NCI-H146 (cell line): ENCODE results near the gene AKAP12.
A peak's percentile ranks its signal among the peaks of the same experiment; 100 is the strongest.

Experiments
- DNase-seq: peaks from one replicate; lab custom pipeline; 2025; lab: John Stamatoyannopoulos, UW

Gene AKAP12

DNA sequence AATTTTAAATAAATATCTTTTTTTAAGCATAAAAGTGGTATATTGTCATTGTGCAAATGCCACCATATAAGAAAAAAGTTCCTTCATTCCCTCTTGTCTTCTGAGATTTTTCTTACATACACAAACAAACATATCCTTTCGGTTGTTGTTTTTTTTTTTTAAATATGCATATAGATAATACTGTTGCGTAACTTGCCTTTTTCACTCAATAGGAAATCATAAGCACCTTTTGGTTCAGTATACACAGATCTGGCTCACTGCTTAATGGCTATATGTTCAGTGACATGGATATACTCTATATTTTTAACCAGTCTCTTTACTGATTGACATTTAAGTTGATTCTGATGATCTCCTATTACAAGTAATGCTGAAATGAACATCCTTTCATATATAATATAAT, 40.1 kb downstream of the AKAP12 start:
- DNase-seq = no peak

DNA sequence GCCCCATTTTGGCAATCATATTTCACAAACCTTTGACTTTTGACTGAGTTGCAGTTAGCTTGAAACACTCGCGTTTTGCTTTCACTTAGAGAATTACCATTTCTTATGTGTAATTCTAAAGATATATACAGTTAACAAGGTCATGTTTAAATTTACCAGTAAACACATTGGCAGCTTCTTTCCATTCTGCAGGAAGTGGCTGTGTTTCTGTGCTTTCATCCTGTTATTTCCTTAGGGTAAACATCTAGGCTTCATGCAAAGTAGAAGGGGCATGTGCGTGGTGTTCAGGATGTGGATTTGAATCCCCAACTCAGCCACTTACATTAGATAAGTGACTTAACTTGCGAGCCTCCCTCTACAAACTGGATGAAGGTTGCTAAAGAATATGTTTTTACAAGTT, 41.1 kb downstream of the AKAP12 start:
- no peak for DNase-seq

DNA sequence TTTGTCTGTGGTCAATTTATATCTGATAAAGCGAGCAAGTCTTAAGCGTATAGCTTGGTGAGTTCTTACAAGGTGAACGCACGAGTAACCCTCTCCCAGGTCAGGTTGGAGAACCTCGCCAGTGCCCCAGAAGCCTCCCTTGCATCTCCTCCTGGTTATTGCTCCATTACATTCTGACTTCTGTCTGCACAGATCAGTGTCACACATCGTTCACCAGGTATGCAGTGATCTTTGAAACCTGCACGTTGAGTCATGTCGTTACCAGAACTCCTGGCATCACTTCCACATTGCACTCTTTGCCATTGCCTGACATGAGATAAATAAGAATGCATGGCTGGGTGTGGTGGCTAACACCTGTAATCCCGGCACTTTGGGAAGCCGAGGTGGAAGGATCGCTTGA, 44.2 kb downstream of the AKAP12 start:
- DNase-seq = no peak

DNA sequence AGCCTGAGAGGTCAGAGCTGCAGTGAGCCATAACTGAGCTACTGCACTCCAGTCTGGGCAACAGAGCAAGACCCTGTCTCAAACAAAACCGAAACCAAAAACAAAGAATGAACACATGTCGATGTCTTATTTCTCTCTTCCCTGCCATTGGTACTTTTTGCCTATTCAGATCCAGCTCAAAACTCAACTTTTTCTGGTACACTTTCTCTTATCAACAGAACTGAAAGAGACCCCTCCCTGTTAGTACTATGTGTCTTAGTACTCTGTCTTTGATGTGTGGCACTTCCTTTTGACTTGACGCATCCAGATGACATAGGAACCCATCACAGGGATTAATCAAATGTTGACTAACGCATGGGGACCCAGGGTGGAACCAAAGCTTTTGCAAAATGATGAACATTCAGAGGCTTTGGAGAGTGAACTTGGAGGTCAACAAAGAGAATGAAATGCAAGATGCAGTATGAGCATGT, 44.8 kb downstream of the AKAP12 start:
- no peak for DNase-seq

DNA sequence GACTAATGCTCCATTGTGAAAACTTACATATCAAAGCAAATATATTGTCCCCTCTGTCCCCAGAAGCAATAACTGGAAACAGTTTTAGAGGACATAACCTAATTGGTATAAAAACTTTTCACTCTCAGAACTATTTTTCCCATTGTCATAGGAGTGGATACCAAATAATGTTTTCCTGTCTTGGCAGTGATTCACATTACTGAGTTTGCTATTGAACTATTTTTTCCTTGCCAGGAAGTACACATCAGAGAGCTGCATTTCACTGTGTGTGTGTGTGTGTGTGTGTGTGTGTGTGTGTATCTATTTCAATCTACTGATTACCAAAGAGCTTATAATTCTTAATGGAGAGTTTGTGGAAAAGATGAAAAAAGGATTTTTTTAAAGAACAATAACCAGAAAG, 45.4 kb downstream of the AKAP12 start:
- DNase-seq = no peak

DNA sequence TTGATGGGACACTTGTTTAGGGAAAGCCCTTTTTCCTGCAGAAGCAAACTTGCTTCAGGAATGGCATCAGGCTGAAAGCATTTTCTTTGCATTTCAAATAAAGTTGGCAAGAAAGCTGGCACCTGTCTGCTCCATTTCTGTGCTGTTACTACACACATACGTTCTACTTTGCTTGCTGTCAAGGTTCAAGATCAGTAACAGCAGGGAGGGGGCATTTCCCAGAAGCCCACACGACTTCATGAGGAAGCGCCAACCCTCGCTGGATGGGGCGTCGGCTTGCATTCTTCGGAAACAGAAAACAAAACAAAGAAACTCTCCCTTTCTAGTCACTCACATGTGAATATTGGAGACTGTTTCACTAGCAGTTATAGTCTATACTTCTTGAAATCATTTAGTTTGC, 46.4 kb downstream of the AKAP12 start:
- DNase-seq = no peak

DNA sequence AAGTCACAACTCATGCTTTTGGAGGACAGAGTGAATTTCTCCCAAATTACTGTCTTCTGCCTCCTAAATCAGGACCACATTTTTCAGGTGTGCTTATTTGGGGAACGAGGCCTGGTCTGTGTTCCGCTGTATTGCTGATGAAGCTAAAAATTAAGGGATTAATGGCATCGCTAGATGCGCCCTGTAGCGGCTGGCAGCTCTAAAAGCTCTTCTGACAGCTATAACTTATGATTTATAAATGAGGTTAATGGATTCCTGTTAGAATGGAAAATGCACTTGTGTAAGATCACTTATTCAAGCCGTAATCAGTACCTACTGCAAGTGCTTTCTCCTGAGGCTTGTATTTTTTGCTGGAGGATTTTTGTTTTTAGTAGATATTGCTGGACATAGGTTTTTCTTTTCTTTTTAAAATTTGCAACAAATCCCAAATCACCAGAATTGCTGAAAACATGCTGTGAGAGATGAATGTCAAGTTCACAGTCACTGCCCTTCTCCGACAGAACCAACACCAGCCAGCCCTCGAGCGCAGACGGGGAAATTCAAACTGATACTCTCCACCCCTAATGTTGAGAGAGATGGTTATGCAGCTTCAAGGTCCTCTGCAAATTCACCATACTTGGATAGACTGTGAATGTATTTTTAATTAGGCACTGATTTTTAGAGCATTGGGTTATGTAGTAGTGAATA, 49.1 kb downstream of the AKAP12 start:
- DNase-seq = no peak

DNA sequence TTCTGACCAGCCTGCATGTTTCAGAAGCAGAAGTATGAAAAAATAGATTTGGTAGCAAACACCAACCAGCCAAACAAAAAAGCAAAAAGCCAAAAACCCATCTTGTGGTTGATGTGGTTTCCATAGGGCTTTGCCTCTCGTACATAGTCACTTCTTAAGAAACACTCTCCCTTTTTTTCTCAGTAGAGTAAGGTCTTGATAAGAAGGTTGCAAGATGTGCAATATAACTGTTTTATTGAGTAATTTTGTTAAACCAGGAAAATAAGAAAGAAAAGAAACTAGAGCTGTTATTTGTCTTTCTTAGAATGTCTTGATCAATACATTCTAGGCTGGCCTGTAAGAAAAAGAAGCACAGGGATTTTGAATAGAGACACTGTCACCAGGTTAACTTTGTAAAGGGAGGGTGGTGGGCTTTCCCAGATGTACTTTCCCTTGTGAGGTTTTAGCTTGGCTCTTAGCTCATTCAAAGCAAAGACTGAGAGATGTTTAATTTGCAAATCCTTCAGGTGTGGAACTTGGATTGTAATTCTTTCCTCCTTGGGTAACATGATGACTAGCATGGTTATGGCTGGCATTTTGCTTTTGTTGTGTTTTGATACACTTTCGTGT, 49.7 kb downstream of the AKAP12 start:
- DNase-seq = no peak

DNA sequence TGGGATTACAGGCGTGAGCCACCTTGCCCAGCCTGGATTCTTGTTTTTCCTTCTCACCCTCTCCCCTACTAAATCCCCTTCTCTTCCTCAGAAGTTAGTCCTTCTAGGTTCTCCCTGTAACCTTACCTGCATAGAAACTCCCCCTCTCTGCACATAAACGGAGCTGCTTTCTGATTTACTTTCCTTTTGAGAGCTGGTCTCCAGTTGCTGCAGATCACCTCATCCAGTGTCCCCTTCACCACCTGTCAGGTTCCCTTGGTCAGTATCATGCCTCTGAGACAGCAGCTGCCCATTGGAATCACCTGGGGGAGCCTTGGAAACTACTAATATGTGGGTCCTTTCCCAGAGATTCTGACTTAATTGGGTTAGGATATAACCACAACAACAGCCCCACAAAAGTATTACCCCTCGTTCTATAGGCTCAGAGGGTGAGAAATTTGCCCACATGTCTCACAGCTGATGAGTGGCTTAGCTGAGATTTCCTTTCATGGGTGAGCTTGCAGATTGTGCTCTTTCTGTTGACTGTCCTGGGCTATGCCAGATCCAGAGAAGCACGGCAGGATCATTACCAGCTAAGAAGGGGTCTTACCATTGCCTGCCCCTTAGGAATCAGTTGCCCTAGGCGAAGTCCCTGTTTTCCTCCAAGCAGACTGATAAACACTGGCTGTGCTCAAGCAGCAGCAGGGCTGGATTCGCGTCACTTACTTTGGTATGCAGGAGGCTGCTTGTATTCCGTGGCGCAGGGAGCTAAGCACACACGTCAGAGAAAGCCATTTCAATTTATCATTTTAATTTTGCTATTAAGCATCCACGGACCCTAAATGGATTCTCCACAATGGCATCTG, 51.3 kb downstream of the AKAP12 start:
- no peak for DNase-seq

DNA sequence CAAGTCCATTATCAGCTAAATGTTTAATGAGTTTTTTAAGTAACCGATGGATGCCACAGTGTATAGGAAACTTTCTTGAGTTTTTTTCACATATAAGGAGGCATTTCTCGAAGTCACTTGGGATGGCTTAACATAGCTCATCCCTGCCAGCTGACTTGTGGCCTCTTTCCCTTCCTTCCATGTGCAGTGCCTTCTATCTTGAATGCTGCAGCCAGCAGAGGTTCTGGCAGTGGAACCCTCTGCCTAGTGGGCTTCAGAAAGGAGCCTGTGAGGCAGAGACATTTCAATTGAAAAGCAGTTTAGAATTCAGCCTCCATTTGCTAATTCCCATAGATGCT, 51.9 kb downstream of the AKAP12 start:
- DNase-seq = no peak

DNA sequence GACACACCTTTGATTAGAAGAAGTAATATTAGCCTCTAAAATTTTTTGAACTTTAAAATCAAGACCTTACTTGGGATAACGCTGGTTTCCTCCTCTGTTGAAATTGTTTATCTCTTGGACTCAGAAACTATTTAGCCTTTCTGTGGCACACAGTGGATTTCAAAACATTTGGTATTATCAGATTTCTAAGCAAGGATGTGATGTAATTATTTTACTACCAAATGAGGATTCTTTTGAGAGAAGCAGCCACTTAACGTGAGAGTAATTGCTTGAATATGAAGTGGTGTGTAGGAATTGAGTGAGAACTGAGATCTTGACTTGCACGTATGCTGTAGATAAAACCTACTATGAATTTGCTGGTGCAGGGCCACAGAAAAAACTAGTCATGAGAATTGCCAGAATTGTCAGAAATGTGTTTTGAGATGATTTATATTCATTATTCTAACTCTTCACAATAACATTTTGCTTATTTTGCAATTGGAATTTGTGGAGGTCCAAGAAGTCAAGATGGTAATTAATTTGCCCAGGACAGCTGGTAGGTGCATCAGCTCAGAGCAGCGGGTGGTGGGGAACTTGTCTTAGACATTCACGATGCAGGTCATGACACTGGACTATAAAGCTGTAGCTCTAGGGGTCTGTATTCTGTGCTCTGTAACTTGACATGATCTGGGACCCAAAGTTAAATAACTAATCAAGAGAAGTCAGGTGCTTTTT, 53.4 kb downstream of the AKAP12 start:
- no peak for DNase-seq

DNA sequence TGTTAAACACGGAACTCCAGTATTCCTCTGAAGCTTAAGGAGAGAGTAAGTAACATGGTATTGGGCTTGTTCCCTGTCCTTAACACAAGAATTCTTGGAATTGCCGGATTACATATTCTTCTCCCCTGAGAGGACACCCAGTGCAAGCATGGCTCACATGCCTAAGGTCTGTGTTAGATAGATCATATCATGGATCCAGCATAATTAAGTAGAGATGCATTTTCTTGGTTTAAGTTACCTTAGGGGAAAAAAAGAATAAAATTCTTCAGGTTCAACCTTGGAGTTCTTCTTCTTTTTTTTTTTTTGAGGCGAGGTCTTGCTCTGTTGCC, 53.9 kb downstream of the AKAP12 start:
- no peak for DNase-seq

DNA sequence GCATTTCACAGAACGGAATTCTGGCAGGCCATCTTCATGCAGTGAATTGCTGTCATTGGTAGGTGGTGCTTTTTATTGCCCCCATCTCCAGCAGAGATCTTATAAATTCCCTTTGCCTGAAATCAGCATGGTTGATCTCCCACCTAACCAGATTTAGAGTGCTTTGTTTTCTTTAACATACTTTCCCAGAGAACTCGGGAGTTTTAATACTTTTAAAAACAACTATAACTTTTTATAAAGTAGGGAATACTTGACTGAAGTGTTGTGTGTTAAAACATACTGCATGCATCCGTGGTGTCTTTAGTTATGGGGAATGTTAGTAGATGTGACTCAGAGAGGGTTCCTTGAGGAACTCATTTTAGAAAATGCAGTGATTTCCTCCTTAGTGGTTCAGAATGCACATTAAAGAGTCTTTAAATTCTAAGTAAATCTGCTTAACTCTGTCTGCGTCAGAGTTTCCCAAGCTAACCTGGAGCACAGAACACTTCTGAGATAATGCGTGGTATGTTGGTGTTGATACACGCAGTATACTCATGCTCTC, 54.9 kb downstream of the AKAP12 start:
- DNase-seq = no peak

DNA sequence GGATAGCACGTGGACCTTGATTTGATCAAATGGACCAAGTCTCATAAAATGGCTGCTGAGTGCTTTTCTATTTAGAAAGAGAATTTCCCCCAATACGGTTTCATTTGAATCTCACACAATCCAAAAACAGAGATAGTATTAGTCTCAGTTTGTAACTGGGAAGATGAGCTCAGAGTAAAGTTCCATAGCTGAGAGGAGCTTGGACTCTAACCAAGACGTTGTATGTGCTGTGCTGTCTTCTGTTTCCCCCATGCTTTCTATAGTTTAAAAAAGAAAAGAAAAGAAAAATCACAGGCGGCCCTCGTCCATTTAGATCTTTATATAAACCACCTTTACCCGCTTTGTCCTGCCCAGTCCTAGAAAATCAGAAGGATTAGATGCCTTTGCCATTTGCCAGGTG, 58.1 kb downstream of the AKAP12 start:
- no peak for DNase-seq

DNA sequence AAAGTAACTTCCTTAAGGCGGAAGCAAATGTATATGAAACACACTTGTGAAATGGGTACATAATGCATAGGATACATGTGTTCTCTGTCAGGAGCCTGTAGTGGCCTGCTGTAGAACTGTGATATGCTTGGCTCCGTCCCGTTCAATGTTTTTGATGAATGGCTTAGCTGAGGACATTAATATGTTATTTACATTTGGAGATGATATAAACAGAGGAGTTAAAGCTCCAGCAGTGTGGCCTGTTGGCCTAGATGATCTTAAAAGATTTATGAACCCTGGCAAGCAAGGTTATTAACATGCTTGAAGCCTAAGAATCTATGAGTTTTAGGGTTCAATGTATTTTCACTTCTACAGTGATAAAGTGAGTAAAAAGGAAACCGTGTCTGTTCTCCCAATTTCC, 59.2 kb downstream of the AKAP12 start:
- DNase-seq = no peak

DNA sequence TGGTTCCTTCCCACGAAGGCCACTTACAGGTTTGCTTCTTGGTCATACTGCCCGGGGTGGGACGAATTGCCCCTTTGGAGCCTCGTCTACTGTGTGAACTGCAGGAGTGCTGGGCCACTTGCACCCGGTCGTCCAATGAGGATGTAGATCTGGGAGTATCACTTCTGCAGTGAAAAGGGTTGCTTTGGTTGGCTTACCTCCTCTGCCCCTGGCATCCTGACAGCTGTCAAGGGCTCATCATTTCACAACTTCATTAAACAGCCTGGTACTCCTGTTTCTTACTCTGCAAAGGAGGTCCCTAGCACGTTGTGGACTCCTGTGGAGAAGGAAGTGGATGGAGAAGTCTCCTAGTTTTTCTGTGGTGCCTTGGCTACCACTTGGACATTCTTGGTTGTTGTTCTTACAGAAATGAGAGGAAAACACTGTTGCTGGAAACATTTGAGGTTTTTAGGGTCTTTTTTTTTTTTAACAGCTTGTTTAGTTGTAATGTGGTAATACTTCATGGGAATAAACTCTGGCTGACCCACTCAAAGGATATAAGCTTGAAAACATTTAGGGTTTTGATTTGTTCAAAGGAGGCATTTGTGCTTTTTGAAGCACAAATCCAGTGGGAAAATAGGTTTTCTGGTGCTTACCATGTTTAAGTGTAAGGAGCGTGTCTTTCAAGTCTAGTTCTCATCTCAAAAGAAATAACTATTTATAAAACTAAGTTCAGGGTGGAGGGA, 60.7 kb downstream of the AKAP12 start:
- no peak for DNase-seq

DNA sequence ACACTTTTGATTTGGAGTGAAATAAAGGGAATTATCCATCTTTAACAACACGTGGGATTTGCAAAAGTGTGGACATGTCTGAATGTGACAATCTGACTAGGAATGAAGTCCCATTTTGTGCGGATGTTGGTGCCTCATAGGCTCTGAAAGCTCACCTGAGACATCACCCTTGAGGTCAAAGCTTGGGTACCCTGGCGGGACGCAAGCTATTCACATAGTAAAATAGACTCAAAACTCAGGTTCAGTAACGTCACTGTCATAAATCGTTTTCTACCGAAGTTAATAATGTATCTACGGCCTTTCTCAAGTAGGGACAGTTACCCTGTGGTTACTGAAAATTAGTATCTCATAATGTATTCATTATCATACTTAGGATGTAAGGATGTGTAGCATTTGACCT, 61.8 kb downstream of the AKAP12 start:
- no peak for DNase-seq

DNA sequence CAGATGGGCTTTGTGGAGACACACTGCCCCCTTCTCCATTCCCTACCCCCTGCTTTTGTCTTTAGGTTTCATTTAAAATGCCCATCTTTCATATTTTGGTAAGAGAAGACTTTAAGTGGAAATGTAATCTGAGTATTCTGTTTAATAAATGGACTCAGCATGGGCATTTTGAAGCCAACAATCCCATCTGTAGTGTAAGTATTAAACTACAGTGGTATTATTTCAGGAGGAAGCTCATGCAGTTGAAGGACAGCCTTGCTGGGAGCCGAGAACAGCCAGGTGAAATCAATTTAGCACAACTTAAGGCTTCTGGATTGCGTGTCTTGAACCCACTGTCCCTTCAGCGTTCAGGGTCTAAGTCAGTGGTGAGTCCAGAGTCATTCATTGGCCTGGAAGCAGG, 63.5 kb downstream of the AKAP12 start:
- no peak for DNase-seq

DNA sequence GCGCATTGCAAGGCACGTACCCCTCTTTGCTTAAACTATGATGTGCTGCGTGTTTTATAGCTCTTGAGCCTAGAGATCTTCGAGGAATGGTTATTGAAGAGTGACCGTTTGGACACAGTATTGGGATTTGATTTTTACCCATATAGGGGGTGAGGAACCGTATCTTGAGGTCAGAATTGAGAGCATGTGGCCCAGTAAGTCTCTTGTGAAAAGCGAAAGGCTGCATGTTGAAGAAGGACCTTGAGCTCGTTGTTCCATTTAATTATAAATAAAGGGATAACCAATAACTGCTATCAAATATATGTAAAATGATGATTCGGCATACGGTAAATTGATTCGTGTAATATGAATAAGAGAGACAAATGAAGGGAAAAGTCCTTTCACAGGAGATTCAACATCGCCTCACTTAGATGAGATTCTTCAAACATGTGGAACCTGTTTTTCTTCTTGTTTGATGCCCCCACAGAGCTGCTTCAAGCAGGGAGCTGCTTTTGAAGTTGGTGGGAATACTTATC, 66.6 kb downstream of the AKAP12 start:
- no peak for DNase-seq

DNA sequence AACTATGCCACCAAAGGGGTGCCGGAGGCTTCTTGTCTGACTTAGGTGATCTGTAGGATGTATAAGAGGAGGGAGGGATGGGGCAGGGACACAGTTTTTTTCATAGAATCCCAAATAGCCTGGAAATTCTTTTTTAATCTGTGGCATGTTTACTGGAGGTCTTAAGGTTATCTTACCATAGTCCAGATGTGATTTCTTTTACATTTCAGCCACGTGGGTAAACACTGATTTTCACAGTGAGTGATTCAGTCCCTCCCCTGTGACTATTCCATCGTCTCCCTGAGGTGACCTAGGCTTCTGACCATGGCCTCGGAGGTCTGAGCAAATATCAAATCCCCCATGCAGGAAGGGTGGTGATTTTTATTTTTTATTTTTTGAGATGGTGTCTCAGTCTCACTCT, 67.7 kb downstream of the AKAP12 start:
- DNase-seq = peak; percentile 10

DNA sequence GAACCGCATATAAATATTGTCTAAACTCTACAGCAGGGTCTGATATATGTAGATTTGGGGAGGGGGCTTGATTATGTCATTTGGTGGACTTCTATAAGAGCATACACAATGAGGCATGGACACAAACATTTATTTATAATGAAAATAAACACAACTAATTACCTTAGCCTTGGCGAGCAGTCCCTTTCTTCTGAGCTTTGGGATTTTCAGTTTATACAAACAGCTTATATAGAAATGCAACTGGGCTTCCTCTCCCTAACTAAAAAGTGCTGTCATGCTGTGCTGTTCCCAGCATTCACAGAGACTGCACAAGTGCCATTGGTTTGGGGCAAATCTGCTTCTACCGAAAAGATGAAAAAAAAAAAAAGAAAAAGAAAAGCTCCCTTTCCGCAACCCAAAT, 69.9 kb downstream of the AKAP12 start:
- DNase-seq = no peak

DNA sequence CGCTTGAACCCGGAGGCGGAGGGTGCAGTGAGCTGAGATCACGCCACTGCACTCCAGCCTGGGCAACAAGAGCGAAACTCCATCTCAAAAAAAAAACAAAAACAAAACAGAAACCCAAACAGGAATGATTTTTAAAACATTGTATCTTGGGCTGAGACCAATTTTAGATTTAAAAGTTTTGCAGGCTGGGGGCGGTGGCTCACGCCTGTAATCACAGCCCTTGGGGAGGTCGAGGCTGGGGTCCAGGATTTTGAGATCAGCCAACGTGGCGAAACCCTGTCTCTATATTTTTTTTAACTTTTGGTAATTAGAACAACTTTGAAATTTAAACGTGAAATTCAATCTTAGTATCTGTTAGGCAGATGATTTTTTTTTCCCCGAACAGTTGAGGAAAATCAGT, 70.5 kb downstream of the AKAP12 start:
- no peak for DNase-seq
